Stimulated activated CD4-positive, alpha-beta T cell treated with anti-CD3 and anti-CD28 coated beads, Interleukin-2, amount 100 ng/mL, for 48 hours (primary cell): Measurements from ENCODE around the gene UQCC2.

Source experiments
- DNase-seq, 2 donors: peaks; one replicate each; pipeline ENCODE4 v3.0.0-alpha.2; 2020

Gene UQCC2

DNA sequence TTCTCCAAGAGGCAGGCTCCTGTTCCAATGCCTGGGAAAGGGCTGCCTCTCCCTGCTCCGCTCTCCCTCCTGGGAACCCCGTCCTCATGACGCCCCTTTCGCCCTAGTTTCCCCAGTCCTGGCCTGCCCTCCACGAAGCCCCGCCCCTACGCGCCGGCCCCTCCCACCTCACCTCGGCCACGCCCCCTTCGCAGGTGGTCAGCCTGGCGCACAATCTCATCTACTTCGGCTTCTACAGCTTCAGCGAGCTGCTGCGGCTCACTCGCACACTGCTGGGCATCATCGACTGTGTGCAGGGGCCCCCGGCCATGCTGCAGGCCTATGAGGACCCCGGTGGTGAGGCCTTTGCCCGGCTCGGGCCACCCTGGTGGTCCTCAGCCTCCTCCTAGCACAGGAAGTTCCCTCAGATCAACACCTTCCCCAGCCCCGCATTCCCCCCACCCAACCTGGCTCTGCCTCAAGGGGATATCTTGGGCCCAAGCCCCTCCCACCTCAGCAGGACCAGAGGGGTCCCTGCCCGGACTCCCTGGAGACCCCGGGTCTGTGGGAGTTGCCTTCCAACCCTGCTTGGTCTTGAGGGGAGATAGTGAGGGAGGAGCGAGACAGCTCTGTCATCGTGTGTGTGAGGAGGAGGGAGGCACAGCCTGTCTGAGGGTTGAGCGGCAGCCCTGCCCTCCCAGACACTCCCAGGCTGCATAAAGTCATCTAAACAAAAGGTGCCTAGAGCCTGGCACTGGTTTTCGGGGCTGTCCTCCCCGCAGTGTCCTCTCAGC lies 40.3 kb downstream of the UQCC2 start:
- DNase-seq = no peak

DNA sequence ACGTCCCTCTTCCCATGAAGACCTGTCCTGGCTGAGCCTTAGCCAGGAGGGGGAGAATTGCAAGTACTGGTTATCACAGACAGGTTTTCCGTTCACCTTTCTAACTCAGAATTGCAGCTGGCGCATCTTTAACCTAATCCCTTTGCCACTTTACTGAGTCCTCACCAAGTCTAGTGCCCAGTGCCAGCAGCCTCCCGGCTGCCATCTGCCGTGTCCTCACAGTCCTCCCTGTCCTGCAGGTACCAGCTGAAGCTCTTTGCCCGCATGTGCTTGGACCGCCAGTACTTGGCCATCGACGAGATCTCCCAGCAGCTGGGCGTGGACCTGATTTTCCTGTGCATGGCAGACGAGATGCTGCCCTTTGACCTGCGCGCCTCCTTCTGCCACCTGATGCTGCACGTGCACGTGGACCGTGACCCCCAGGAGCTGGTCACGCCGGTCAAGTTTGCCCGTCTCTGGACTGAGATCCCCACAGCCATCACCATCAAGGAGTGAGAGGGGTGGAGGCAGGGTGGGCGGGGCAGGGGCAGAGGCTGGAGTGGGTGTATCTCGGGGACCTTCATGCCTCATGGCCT lies 41.3 kb downstream of the UQCC2 start:
- DNase-seq = no peak

DNA sequence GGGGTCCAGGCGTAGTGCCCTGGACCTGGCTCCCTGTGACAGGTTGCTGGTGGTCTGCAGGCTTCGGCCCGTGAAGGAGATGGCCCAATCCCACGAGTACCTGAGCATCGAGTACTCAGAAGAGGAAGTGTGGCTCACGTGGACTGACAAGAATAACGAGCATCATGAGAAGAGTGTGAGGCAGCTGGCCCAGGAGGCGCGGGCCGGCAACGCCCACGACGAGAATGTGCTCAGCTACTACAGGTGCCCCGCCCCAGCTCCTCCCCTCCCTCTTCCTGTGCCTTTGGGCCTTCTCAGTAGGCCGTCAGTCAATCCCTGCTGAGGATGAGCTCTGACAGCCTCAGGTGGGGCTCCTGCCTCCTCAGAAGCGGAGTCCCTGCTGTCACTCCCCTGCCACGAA lies 42.6 kb downstream of the UQCC2 start:
- DNase-seq = peak in 1 of 2 donors; percentile 34

DNA sequence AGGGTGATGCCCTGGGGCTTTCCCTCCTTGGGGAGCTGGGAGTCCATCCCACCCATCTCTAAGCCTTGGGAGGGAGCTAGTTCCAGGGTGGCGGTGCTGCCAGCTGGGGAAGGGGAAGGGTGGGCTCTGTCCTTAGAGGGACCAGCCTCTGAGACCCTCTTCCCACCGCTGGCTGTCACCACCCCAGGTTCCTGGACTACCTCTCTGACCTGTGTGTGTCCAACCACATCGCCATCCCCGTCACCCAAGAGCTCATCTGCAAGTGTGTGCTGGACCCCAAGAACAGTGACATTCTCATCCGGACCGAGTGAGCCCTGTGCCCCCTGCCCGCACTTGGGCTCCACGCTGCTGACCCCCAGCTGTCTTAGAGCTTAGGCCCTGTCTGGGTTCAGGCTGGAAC lies 43.2 kb downstream of the UQCC2 start:
- DNase-seq = no peak

DNA sequence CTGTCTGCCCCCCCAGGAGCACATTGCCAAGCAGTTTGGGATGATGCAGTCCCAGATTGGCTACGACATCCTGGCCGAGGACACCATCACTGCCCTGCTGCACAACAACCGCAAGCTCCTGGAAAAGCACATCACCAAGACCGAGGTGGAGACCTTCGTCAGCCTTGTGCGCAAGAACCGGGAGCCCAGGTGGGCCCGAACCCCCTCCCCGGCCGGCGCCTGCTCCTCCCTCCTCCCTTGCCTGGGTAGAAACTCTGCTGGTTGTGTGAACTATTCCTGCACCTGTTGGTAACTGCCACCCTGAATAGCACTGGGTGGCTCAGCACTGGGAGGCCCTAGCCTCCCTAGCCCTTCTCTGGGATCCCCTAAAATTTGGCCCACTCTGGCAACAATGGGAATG lies 43.7 kb downstream of the UQCC2 start:
- DNase-seq = no peak

DNA sequence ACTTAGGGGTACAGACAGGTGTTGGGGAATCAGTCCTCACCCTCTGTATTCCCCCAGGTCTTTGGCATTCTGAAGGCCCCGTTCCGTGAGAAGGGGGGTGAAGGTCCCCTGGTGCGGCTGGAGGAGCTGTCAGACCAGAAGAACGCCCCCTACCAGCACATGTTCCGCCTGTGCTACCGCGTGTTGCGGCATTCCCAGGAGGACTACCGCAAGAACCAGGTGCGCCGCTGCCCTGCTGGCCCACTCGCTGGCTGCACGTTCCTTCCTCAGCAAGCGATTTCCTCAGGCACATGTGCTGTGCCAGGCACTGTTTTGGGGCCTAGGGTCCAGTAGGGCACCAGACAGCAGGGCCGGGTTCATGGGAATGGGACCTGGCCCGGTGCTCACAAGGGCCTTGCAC lies 44.4 kb downstream of the UQCC2 start:
- DNase-seq = no peak

DNA sequence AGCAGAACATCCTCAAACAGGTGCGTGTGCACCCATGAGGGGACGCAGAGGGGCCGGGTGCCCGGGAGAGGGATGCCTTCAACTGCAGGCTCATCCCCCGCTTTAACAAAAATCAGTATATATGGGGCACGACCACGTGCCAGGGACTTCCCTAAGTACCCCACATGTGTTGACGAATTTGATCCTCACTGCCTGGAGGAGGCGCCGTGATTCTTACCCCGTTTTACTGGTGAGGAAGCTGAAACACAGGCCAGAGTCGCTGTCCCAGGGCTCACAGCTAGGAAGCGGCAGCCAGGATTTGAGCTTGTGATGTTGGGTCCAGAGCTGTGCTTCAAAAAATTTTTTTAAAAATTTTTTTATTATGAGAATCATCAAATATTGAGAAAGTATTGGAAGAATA lies 45.5 kb downstream of the UQCC2 start:
- no peak for DNase-seq

DNA sequence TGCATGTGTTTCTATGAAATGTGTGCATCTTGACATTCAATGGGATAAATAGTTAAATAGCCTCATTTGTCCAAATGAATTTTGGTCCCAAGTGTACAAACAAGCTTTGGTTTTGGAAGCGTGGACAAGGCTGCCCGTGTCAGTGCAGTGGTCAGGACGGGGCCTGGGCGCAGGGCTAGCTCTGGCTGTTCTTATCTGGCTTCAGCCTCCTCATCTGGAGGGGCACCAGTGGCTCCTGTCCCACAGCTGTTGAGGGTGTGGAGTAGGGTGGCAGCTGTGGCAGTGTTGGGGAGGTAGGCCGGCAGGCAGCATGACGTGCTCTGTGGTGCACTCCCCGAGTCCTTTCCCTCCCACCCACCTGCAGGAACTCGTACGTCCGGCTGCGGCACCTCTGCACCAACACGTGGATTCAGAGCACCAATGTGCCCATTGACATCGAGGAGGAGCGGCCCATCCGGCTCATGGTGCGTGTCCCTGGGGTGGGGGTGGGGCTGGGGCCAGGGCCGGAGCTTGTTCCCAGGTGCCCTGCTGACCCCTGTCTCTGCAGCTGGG lies 46.9 kb downstream of the UQCC2 start:
- DNase-seq = no peak

DNA sequence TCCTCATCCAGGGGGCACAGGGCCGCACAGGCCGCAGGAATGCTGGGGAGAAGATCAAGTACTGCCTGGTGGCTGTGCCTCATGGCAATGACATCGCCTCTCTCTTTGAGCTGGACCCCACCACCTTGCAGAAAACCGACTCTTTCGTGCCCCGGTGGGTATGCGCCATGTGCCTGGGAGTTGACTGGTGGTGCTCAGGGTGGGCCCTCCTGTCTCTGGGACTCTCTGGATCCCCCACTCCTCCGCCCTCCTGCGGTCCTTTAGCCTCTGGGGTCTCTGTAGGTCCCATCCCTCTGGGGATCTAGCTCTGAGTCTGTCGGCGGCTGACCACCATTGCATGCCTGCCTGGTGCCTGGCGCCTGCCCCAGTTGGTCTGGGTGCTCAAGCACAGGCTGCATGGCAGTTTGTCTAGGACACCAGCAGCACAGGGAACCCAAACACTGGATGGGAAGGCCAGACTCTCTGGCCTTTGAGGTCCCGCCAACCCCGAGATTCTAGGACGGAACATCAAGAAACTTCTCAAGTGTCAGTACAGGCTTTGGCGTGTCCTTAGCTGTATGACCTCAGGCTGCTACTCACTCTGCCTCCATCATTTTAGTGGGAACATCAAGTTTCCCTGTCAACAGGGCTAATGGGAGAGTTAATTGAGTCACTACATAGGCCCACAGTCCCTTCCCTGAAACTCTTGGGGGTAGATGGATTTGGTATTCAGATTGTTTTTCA lies 47.6 kb downstream of the UQCC2 start:
- no peak for DNase-seq

DNA sequence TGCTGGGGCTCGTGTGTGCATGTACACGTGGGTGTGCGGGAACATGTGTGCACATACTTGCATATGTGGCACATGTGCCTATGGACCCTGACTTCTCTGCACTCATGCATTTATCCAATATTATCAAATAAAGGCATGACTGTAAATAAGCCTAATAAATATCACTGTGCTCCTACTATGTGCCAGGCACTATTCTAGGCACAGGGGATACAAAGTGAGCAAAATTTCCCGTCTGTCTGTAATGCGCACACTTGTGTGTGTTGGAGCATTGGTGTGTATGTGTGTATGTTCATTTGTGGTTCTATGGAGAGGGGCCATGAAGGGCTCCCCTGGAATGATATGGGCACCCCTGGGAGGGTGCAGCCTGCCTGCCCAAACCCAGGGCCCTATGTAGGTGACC lies 48.5 kb downstream of the UQCC2 start:
- DNase-seq = no peak

DNA sequence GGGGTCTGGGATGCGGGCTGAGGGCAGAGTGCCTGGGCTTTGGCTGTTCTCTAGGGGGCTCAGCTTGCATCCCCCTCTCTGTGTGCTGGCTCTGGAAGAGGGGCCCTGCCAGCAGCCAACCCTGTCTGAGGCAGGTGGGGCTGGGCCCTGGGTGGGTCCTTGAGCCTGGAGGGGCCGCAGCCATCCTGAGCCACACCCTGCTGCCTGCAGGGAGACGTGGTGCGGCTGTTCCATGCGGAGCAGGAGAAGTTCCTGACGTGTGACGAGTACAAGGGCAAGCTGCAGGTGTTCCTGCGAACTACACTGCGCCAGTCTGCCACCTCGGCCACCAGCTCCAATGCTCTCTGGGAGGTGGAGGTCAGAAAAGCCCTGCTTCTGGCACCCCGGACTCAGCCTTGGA lies 49.2 kb downstream of the UQCC2 start:
- DNase-seq = no peak

DNA sequence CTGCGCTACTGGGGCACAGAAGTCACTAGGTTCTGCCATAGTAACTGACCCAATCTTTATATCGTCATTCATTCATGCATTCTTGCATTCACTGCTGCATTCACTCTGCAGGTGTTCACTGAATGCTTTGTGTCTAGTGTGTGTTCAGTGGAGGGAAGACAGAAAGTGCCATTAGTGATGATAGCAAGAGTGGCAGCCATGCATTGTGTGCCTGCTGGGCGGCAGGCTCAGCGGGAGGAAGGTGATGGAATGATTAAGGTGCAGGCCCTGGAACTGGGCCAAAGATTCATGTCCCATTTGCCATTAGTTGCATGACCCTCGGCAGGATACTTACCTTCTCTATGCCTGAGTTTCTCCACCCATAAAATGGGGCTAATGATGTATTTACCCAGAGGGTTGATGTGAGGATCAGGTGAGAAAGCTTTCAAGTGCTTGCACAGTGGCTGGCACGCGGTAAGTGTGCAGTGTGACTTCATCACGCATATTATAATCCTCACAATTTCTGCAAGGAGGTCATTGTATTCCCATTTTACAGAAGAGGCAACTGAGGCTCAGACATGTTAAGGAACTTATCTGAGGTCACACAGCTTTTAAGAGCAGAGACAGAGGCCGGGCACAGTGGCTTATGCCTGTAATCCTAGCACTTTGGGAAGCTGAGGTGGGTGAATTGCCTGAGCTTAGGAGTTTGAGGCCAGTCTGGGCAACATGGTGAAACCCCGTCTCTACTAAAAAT lies 50.2 kb downstream of the UQCC2 start:
- no peak for DNase-seq

DNA sequence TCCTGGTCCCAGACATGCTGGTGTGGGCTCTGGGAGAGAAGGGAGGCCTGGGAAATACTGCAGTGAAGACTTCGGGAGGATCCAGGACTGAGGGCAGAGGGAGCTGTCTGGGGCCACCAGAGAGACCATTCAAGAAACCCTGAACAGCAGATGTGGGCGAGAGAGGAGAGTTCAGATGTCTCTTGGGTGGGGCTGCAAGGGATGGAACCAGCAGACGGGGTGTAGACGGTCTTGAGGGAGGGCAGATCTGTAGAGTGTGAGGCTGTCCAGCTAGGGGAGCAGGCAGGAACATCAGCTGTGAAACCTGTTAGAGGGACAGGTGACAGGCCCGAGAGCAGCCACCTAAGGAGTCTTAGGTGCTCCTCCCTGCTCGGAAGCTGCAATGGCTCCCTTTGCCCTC lies 51.5 kb downstream of the UQCC2 start:
- no peak for DNase-seq

DNA sequence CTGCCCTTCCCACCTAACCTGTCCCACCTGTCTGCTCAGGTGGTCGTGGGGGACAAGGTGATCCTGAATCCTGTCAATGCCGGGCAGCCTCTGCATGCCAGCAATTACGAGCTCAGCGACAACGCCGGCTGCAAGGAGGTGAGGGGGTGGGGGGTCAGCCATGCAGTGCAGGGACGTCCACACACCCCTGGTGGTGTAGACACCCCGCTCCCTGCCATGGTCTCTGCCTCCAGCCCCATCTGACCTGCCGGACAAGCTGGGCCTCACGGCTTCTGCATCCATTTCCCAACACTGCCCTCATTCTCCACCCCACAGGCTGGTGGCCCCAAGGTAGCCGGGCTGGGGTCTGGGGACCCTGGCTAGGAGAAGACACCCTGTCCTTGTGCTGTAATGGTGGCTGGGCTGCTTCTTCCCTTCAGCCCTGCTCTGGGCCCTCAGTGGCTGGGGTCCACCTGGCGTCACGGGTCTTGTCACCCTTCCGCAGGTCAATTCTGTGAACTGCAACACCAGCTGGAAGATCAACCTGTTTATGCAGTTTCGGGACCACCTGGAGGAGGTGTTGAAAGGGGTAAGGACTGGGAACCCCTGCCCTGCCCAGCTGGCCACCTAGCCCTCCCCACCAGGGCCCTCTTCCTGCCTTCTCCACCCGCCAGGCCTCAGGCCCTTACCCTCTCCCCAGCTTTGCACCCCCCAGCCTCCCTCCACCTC lies 52.4 kb downstream of the UQCC2 start:
- DNase-seq = no peak

DNA sequence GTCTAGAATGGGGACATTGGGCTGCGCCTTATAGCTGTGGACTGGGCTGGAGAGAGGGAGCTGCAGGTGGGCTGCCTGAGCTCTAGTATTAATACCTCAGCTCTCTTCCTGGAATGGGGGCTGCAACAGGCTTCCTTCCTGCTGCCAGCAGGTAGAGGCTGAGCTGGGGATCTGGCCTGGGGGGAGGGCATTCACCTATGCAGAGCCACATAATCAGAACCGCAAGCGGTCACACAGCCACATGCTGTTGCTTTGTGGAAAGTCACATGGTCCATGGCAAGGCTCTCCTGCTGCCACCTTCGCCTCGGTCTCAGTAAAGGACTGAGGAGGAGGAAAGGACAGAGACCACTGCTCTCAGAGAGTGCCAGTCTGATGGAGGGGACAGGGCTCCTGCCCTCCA lies 54.7 kb downstream of the UQCC2 start:
- no peak for DNase-seq

DNA sequence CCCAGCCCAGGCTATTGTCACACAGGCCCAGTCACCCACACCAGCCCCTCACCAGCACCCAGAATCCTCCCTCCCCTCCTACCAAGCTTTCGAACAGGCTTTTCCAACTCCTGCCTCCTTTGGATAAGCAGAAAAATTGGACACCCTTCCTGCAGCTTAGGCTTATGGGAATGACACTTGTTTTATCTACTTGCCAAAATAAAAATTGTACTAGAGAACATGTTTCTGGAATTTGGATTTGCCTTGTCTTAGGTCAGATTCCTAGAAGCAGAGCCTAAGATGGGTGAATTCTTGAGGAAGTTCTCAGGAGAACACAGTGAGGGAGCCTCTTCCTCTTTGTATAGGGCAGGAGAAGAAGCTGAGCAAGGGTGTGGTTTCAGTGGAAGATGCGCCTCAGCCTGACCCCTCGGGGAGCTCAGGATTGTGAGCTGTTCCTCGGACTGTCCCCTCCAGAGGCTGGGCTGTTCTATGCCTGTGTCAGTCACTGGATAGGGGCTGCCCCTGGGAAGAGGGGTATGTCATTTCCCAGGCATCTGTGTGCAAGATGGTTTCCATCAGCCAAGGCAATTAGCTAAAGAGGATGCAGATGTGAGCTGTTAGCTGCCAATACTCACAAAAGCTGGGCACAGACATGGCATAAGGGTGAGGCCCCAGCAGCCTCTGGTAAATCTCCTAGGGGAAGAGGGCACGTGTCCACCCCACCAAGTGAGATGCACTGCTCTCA lies 56.5 kb downstream of the UQCC2 start:
- DNase-seq = no peak

DNA sequence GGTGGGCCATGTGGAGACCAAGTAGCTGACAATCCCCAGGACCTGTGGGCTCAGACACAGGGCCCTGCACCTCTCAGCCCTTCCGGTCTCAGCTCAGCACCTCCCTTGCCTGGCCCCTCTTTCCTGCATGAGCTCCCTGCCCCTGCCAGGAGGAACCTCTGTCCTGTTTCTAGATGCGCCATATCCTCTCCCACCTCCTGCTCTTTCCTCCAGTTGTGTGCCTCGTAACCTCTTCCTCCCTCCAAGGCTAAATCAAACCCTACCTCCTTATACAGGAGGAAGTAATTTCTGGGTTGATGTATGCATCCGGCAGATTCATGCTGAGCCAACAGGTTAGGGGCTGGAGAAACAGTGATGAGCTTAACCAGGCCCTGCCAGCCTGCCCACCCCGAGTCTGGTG lies 59.5 kb downstream of the UQCC2 start:
- no peak for DNase-seq

DNA sequence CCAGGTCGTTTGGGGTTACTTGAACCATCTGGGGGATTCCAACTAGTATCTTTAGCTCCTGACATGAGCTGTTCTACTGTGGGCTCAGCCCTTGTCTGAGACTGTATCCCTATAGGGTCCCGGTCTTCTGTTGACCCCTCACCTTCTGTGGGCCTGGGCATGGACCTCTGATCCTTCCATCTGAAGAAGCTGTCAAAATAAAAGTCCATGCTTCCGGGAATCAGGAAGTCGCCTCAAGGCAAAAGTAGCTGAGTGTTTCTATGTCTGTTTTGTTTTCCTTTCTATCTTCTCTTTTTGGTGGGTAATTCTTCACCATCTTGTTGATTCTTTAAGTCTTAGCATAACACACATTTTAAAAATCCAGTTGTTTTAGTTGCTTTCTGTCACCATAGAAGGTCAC lies 60.1 kb downstream of the UQCC2 start:
- no peak for DNase-seq
